ENCODE results near the gene WEE1. TPM values are rescaled to one million over a fixed set of nuclear protein-coding genes. Genes with fewer than 3 reads are reported as not detected.

The WEE1 gene
- 12.4 TPM for total RNA-seq
- long read RNA-seq, transcript WEE1-202 (11 exons, 2,799 nt): major isoform, 14 of 20 reads
- long read RNA-seq, partial matches to known transcripts: 2 of 20 reads
- long read RNA-seq, other reads (novel, unspliced or antisense): 3 of 20 reads

DNA sequence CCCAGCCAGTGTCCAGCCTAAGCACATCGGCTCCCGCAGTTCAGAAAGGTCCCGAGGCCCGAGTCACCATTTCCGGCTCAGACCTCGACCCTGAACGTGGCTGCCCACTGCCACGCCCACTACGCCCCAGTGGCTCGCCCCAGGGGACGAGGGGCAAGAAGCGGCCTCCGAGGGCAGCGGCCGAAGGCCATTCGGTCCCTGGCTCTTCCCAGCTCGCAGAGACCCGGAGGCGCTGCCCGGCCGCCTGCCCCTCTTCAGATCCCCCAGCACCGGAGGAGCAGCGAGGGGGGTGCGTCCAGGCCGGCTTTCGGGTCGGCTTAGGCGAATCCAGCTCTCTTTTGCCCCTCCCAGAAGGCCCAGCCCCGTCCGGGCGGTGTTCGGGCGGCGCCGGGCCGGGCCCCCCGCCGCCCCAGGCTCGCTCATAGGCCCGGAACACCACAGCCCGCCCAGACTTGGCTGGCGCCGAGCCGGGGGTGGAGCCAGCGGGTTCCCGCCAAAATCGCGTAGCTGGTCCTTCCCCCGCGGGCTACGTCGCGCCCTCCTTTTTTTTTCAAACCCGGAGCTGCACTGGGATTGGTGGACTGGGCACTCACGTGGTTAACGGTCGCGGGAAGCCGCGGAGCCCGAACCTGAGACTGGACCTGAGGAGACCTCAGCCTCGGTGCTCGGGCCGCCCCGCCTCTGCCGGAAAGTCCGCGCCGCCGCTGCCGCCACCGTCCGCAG is at the start of gene WEE1:
WEE1 (plus strand) TSS at position 619 of the 723 bp plus-strand sequence. CDS start 264 bp downstream, outside the sequence.
- Histone ChIP-seq H3K4me3 (peak within 1 kb of the TSS; percentile 81), H3K36me3 (no peaks in the 10 kb centered on the region), H3K4me1 (peaks cover 48% of the 10 kb centered on the region), H3K27me3 (ENCODE audit: low read depth) (no peaks in the 10 kb centered on the region), H3K9me3 (no peaks in the 10 kb centered on the region), H3K27ac (peak within 1 kb of the TSS; percentile 97)
- ATAC-seq (peak; percentile 93 to 97), DNase-seq (peak; percentile 98)
- TF ChIP-seq CTCF (IDR thresholded peaks at IDR 0.05): no peak
- intact Hi-C loops (cut with DNase I): no loop called here

DNA sequence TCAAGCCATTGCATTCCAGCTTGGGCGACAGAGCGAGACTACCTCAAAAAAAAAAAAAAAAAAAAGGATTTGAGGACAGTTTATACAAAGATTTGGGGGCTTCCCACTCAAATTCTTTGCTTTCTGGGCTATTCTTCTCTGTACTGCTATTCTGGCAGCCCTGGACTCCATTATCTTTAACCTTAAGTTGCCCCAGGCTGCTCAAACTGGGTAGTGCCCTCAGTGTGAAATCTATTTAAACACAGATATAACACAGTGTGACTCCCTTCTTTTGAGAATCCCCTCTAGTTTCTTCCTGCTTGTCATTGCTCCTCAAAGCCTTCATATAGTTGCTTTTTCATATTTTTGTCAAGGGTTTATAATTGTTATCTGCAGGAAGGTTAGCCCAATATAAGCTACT is 49.5 kb upstream of the WEE1 start:
- H3K27me3 ChIP-seq (ENCODE audit: low read depth): no peaks in the 10 kb centered on the region
- DNase-seq (no peak), ATAC-seq (no peak)
- H3K4me3 ChIP-seq: no peak overlapping the region
- H3K27ac ChIP-seq: no peak overlapping the region
- peaks cover 8% of the 10 kb centered on the region for H3K4me1 ChIP-seq
- no peaks in the 10 kb centered on the region for H3K9me3 ChIP-seq
- H3K36me3 ChIP-seq: peaks cover 46% of the 10 kb centered on the region
- TF ChIP-seq CTCF (IDR thresholded peaks at IDR 0.05): no peak
- intact Hi-C loops (cut with DNase I): no loop called here

DNA sequence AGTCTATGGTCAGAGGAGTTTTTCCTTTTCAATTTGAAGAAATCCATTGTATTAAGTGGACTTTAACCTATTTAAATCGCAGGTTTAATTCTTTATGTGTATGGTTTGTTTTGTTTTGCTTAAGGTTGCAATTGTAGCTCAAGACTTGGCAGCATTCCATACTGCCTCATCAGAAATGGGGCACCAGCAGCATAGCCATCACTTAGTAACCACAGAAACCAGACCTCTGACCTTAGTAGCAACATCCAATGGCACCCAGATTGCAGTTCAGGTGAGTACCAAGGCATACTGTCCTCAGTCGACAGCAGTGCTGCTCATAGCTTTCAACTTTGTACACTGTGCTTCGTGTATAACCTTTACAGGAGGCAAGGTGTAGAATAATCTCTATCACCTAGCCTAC is 48.4 kb upstream of the WEE1 start:
- intact Hi-C loops (cut with DNase I): no loop called here
- peaks cover 37% of the 10 kb centered on the region for H3K36me3 ChIP-seq

GRCh38 chr11:9527481-9528135 is 45.9 kb upstream of the WEE1 start:
- TF ChIP-seq CTCF (IDR thresholded peaks at IDR 0.05): no peak
- peaks cover 26% of the 10 kb centered on the region for H3K36me3 ChIP-seq
- intact Hi-C loops (cut with DNase I): no loop called here

More for the DNA sequence above, 48.4 kb upstream of the WEE1 start:
- H3K9me3 ChIP-seq: no peaks in the 10 kb centered on the region
- TF ChIP-seq CTCF (IDR thresholded peaks at IDR 0.05): no peak
- peaks cover 17% of the 10 kb centered on the region for H3K4me1 ChIP-seq
- DNase-seq: no peak
- no peaks in the 10 kb centered on the region for H3K27me3 ChIP-seq (ENCODE audit: low read depth)
- no peak overlapping the region for H3K27ac ChIP-seq
- no peak overlapping the region for H3K4me3 ChIP-seq
- no peak for ATAC-seq

DNA sequence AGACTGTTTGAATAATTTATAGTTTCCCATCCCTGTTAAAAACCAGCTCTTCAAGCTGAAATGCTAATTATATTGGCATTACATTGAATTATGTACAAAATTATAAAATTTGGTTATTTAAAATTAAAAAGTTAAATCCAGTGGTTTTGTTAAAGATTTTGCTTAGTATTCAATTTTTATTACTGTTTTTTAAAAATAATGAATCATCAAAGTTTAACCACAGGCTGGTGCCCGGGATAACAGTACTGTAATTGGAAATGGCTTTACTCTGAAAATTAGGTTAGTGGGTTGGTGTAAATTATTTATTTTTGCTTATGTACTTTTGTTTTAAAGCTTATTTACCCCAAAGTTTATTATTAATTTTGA is 45.4 kb upstream of the WEE1 start:
- ATAC-seq: no peak
- no peaks in the 10 kb centered on the region for H3K9me3 ChIP-seq
- H3K27ac ChIP-seq: no peak overlapping the region
- H3K4me1 ChIP-seq: peaks cover 22% of the 10 kb centered on the region
- peaks cover 25% of the 10 kb centered on the region for H3K36me3 ChIP-seq
- intact Hi-C loops (cut with DNase I): no loop called here
- no peak for DNase-seq
- H3K4me3 ChIP-seq: no peak overlapping the region
- no peak for TF ChIP-seq CTCF (IDR thresholded peaks at IDR 0.05)
- no peaks in the 10 kb centered on the region for H3K27me3 ChIP-seq (ENCODE audit: low read depth)

More at GRCh38 chr11:9527481-9528135, 45.9 kb upstream of the WEE1 start:
- Histone ChIP-seq H3K27ac (no peak overlapping the region), H3K4me3 (no peak overlapping the region), H3K9me3 (no peaks in the 10 kb centered on the region), H3K27me3 (ENCODE audit: low read depth) (no peaks in the 10 kb centered on the region), H3K4me1 (peaks cover 22% of the 10 kb centered on the region)
- ATAC-seq (peak in 1 of 2 donors; percentile 14), DNase-seq (no peak)

Measured in lower lobe of right lung (tissue), 2 donors.